SK-N-MC (cell line): ENCODE results near the gene METAP2.

Source experiments
- EZH2 ChIP-seq: fragments of 200-600 bp; sonication (generic); IDR thresholded peaks from one replicate; pipeline ENCODE4 v1.6.1; 2017; ENCODE audit warnings: antibody characterized with exemption
- POLR2AphosphoS5 ChIP-seq: IDR thresholded peaks from 2 replicates; pipeline ENCODE4 v1.6.1; 2012; ENCODE audit warnings: mild to moderate bottlenecking, low read depth, low read length, borderline replicate concordance

GRCh38 chr12:95460105-95460504 lies 13.8 kb upstream of the METAP2 start:
- TF ChIP-seq EZH2, result no peak
- no peak for TF ChIP-seq POLR2AphosphoS5
